PC-3 (cell line): Measurements from ENCODE around the gene GPC5. TPM values are rescaled to one million over a fixed set of nuclear protein-coding genes. Genes with fewer than 3 reads are reported as not detected.

Experiments used
- ATAC-seq: fragments of 200-7000 bp; cut with Tn5 transposase; 2 replicates; pipeline ENCODE4 v1.9.1; 2020; ENCODE audit warnings: mild to moderate bottlenecking, moderate library complexity
- BruUV-seq: library from RNA; stranded (reverse); fragments of 400-500 nt; replicated peaks from 2 replicates; lab custom pipeline; 2021; lab: Mats Ljungman, UMichigan
- CTCF ChIA-PET: fragments of 300-600 bp; sonication (Branson Sonifier 250); formaldehyde crosslinking; loops from one replicate; lab custom pipeline; 2022; ENCODE audit warnings: antibody characterized with exemption; lab: Charles Lee
- POLR2A ChIA-PET: fragments of 300-600 bp; sonication (Branson Sonifier 250); formaldehyde crosslinking; loops from one replicate; lab custom pipeline; 2022; ENCODE audit warnings: antibody characterized with exemption; ENCODE audit not compliant: unreplicated experiment; lab: Charles Lee
- DNase-seq: peaks from one replicate; pipeline ENCODE4 v3.0.0-alpha.2; 2015
- H2AFZ ChIP-seq: fragments of 300-600 bp; sonication (generic); 2 replicates; pipeline ENCODE4 v1.6.0; 2016; ENCODE audit warnings: antibody characterized with exemption, low read length
- H3F3A ChIP-seq: fragments of 300-600 bp; sonication (generic); one replicate; pipeline ENCODE4 v1.6.0; 2017; ENCODE audit warnings: antibody characterized with exemption, low read length, control low read depth, mild to moderate bottlenecking; ENCODE audit not compliant: unreplicated experiment
- H3K27ac ChIP-seq: fragments of 300-600 bp; sonication (generic); 2 replicates; pipeline ENCODE4 v1.5.1; 2016; ENCODE audit warnings: mild to moderate bottlenecking, low read length
- H3K27me3 ChIP-seq: fragments of 300-600 bp; sonication (generic); 2 replicates; pipeline ENCODE4 v1.6.1; 2016; ENCODE audit warnings: low read length, mixed read lengths
- H3K36me3 ChIP-seq: fragments of 300-600 bp; sonication (generic); 2 replicates; pipeline ENCODE4 v1.6.1; 2016; ENCODE audit warnings: low read depth, mixed run types, low read length, mixed read lengths
- H3K4me1 ChIP-seq: fragments of 300-600 bp; sonication (generic); 2 replicates; pipeline ENCODE4 v1.5.1; 2016; ENCODE audit warnings: low read length; ENCODE audit not compliant: insufficient read depth
- H3K4me2 ChIP-seq: fragments of 300-600 bp; sonication (generic); 2 replicates; pipeline ENCODE4 v1.6.0; 2016; ENCODE audit warnings: low read length
- H3K4me3 ChIP-seq: fragments of 300-600 bp; sonication (generic); 2 replicates; pipeline ENCODE4 v1.5.1; 2016; ENCODE audit warnings: mild to moderate bottlenecking, low read length, mixed read lengths
- H3K79me2 ChIP-seq: fragments of 300-600 bp; sonication (generic); 2 replicates; pipeline ENCODE4 v1.6.1; 2017; ENCODE audit warnings: low read length, mixed read lengths
- H3K9ac ChIP-seq: fragments of 300-600 bp; sonication (generic); 2 replicates; pipeline ENCODE4 v1.6.0; 2016; ENCODE audit warnings: mild to moderate bottlenecking, low read length
- H3K9me2 ChIP-seq: fragments of 300-600 bp; sonication (generic); replicated peaks from 2 replicates; pipeline ENCODE4 v1.6.1; 2016; ENCODE audit warnings: mixed run types, low read length, mixed read lengths
- H3K9me3 ChIP-seq: fragments of 300-600 bp; sonication (generic); 2 replicates; pipeline ENCODE4 v1.6.1; 2016; ENCODE audit warnings: low read length, mixed read lengths
- H4K20me1 ChIP-seq: fragments of 300-600 bp; sonication (generic); 2 replicates; pipeline ENCODE4 v1.6.1; 2016; ENCODE audit warnings: low read length, mixed read lengths
- CTCF ChIP-seq: fragments of 300-600 bp; sonication (generic); conservative IDR thresholded peaks from 2 replicates; pipeline ENCODE4 v1.5.1; 2017; ENCODE audit warnings: antibody characterized with exemption, low read depth, mild to moderate bottlenecking, low read length
- EZH2 ChIP-seq: fragments of 300-600 bp; sonication (generic); IDR thresholded peaks from one replicate; pipeline ENCODE4 v1.6.1; 2017; ENCODE audit warnings: antibody characterized with exemption, mild to moderate bottlenecking, low read length; ENCODE audit not compliant: unreplicated experiment
- EZH2phosphoT487 ChIP-seq: fragments of 300-600 bp; sonication (generic); IDR thresholded peaks from 2 replicates; pipeline ENCODE4 v1.6.1; 2018; ENCODE audit warnings: mild to moderate bottlenecking, antibody characterized with exemption, low read length, borderline replicate concordance
- intact Hi-C: fragments of 100-400 bp; cut with micrococcal nuclease; formaldehyde crosslinking; loops from 2 replicates; pipeline ENCODE4 v1.9.0; 2023
- total RNA-seq: library from RNA; depleted of rRNA; stranded (reverse); fragments of >200 nt; gene quantifications from 2 replicates; pipeline ENCODE4 v1.2.3, GENCODE V29; 2014

Gene GPC5
- total RNA-seq, 1 experiment from 2014 or later, result not detected

GRCh38 chr13:91813253-91813652 lies 414.8 kb downstream of the GPC5 start:
- BruUV-seq, result no TSS peak
- no peak for ATAC-seq
- no peaks in the 10 kb centered on the region for H3K4me1 ChIP-seq
- no peaks in the 10 kb centered on the region for H3K79me2 ChIP-seq
- ChIA-PET POLR2A (no interaction called here), CTCF (no interaction called here)
- no peak overlapping the region for H3K27ac ChIP-seq
- H3K9ac ChIP-seq, result no peak overlapping the region
- H3K36me3 ChIP-seq, result no peaks in the 10 kb centered on the region
- no peak overlapping the region for H2AFZ ChIP-seq
- TF ChIP-seq EZH2phosphoT487, result no peak
- no peak for TF ChIP-seq EZH2
- no peak for TF ChIP-seq CTCF
- no peaks in the 10 kb centered on the region for H4K20me1 ChIP-seq
- H3K9me3 ChIP-seq, result no peaks in the 10 kb centered on the region
- no peaks in the 10 kb centered on the region for H3F3A ChIP-seq
- no peak overlapping the region for H3K4me3 ChIP-seq
- DNase-seq, result no peak
- no peaks in the 10 kb centered on the region for H3K9me2 ChIP-seq
- H3K27me3 ChIP-seq, result no peaks in the 10 kb centered on the region
- intact Hi-C loops, result loop anchor here (10.0 kb wide), 1 partner anchor 532 kb away; no protein-coding TSS in a partner anchor
- no peak overlapping the region for H3K4me2 ChIP-seq

- no peaks in the 10 kb centered on the region for H4K20me1 ChIP-seq
- no peaks in the 10 kb centered on the region for H3K27me3 ChIP-seq
- H3K4me3 ChIP-seq, result no peak overlapping the region
- ATAC-seq, result peak; percentile 18; the same call in 1 of the 2 replicates
- CTCF ChIA-PET, result no interaction called here
- TF ChIP-seq CTCF, result no peak
- no peak for TF ChIP-seq EZH2
- TF ChIP-seq EZH2phosphoT487, result no peak
- H3K27ac ChIP-seq, result no peak overlapping the region
- DNase-seq, result no peak
- H2AFZ ChIP-seq, result no peak overlapping the region
- H3F3A ChIP-seq, result no peaks in the 10 kb centered on the region
- intact Hi-C loops, result loop anchor here (10.0 kb wide), 1 partner anchor 528 kb away; no protein-coding TSS in a partner anchor
- no peak overlapping the region for H3K4me2 ChIP-seq
- H3K9ac ChIP-seq, result no peak overlapping the region
- POLR2A ChIA-PET, result no interaction called here
- no peaks in the 10 kb centered on the region for H3K9me3 ChIP-seq
- BruUV-seq, result no TSS peak
- no peaks in the 10 kb centered on the region for H3K4me1 ChIP-seq
- H3K36me3 ChIP-seq, result no peaks in the 10 kb centered on the region
- H3K9me2 ChIP-seq, result no peaks in the 10 kb centered on the region
- no peaks in the 10 kb centered on the region for H3K79me2 ChIP-seq
Observed at GRCh38 chr13:91816263-91816807, 417.9 kb downstream of the GPC5 start.

GRCh38 chr13:91817250-91817649 lies 418.8 kb downstream of the GPC5 start:
- BruUV-seq, result no TSS peak
- Histone ChIP-seq H3K79me2 (no peaks in the 10 kb centered on the region), H4K20me1 (no peaks in the 10 kb centered on the region), H3K9me2 (no peaks in the 10 kb centered on the region), H3K4me3 (no peak overlapping the region), H3K4me2 (no peak overlapping the region), H3K9me3 (no peaks in the 10 kb centered on the region), H3K27me3 (no peaks in the 10 kb centered on the region), H3K36me3 (no peaks in the 10 kb centered on the region), H3K27ac (no peak overlapping the region), H3K4me1 (no peaks in the 10 kb centered on the region), H2AFZ (no peak overlapping the region), H3K9ac (no peak overlapping the region), H3F3A (no peaks in the 10 kb centered on the region)
- CTCF ChIA-PET, result no interaction called here
- POLR2A ChIA-PET, result interaction anchor here (0.6 kb wide), 1 partner anchor 424 kb away, joined by 11 read pairs; no protein-coding TSS in a partner anchor
- intact Hi-C loops, result loop anchor here (1.0 to 10.0 kb wide), 4 partner anchors 129 to 528 kb away; no protein-coding TSS in a partner anchor
- peak; percentile 66 for ATAC-seq
- DNase-seq, result peak; percentile 44
- TF ChIP-seq EZH2 (no peak), CTCF (peak; percentile 50; the same call in 1 of the 2 replicates)
